NCI-H1105 (cell line): Measurements from ENCODE around the gene A3GALT2.

Experiments used
- DNase-seq: peaks from one replicate; lab custom pipeline; 2025; lab: John Stamatoyannopoulos, UW

The A3GALT2 gene

DNA sequence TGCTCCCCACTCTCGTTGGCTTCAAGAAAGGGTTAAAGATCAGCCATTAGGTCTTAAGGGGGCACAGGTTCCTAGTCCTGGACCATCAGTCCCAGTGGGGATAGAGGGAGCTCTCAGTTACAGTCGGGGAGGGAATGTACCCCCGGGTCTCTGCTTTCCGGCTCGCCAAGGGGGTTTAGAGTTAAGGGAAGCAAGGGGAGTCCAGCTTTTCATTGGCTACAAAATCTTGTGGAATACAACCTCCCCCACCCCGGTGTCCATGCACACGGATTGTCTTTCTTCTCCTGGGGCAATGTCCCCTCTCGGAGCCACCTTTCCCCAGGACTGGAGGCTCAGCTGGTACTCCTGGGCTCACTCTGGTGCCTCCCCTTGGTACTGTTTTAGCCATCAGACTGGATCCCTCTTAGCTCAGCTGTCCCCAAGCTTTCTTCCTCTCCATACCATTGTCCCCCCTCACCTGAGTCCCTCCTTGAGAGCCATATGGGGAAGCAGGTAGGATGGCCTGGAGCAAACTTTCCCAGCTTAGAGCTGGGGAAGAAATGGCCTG is at the start of gene A3GALT2:
A3GALT2 (minus strand) TSS at position 480 of the 547 bp plus-strand sequence; CDS start at position 480, 0 bp downstream.
- no peak for DNase-seq

DNA sequence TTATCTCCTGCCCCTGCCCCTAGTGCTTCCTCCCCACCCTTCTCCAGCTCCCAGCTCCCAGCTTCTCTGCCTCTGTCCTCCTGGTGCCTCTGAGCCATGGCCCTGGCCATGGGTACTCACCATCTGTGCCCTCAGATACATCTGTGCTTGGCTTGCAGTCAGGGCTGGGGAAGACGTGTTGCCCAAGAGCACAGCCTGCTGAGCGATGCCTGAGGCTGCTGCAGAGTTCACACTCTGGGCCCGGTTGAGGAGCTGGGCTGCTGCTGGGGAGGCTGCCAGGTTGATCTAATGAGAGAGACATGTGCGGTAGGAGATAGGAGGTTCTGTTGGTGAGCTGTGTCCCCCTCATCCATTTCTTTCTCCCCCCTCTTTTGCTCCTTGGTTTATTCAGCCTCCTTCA is 49.4 kb upstream of the A3GALT2 start:
- no peak for DNase-seq

DNA sequence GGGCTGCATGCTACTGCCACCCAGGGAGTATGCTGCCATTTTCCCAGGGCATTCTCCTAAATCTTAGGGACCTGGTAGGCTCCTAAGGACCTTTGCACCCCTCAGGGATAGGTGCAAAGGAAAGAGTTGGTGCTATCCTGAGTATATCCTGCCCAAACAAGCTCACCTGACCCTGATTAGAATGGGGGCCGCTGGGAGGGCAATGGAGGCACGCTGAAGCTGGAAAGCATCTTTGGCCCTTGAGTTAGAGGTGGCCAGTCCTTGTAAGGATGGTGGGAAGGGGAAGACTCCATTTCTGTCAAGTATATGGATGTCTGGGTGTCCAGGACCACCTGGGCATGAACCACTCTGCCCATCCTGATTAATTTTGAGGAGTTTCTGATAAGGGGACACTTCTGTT is 48.9 kb upstream of the A3GALT2 start:
- DNase-seq, result no peak

GRCh38 chr1:33369081-33369480 is 48.2 kb upstream of the A3GALT2 start:
- no peak for DNase-seq

GRCh38 chr1:33368431-33368830 is 47.5 kb upstream of the A3GALT2 start:
- DNase-seq, result no peak

GRCh38 chr1:33367485-33368405 is 46.8 kb upstream of the A3GALT2 start:
- DNase-seq, result peak; percentile 77

GRCh38 chr1:33366762-33367484 is 46.0 kb upstream of the A3GALT2 start:
- DNase-seq, result no peak

DNA sequence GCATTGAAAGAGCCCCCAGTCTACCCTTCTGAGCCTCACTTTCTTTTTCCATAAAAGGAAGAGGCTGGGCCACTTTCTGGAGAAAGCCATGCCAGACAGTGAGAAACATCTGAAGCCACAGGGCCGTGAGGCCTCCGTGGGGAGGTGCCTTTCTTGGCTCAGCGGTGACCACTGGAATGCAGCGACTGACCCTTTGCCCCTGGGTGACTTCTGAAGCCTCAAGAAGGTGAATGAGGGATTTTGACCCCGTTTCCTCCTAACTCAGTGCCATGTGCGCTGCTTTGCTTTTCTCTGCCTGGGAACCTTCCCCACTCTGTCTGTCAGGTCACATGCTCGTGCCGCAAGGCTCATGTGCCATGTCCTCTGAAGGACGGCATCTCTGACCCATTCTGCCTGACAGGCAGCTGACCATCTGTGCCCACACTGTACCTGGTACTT is 44.7 kb upstream of the A3GALT2 start:
- DNase-seq, result no peak

DNA sequence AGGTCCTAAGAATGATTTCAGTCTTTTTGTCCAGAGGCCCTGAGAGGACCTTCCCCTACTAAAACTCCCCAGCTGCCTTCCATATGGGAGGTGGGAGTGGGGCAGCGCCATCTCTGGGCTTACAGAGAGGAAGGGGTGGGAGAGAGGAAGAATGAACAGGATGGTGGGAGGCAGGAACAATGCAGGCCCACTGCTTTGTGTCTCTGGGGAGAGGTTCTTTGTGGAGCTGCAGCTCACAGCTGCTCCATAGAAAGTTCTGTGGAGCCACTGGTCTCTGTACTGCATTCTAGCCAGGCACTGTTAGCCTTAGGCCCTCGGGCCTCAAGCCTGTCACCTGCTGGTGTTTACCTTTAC is 43.6 kb upstream of the A3GALT2 start:
- DNase-seq, result no peak

GRCh38 chr1:33363470-33363861 is 42.6 kb upstream of the A3GALT2 start:
- DNase-seq, result no peak

- no peak for DNase-seq
Observed at GRCh38 chr1:33363021-33363420, 42.1 kb upstream of the A3GALT2 start.

- DNase-seq, result no peak
Observed at GRCh38 chr1:33361532-33362235, 40.8 kb upstream of the A3GALT2 start.

DNA sequence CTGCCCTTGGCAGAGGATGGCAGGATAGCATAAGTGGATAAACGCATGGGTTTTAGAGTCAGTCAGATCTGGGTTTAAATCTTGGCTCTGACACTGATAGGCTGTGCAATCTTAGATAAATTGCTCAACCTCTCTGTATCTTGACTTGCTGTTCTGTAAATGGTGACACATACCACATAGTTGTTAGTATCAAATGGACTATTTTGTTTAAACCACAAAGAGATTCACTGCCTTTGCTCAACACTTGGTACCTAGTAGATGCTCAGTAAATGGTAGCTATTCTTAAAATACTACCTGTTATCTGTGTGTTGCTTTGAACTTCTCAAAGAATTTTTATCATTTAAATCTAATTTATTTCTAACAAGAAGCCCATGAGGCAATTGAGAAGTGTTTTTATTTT is 39.5 kb upstream of the A3GALT2 start:
- no peak for DNase-seq

DNA sequence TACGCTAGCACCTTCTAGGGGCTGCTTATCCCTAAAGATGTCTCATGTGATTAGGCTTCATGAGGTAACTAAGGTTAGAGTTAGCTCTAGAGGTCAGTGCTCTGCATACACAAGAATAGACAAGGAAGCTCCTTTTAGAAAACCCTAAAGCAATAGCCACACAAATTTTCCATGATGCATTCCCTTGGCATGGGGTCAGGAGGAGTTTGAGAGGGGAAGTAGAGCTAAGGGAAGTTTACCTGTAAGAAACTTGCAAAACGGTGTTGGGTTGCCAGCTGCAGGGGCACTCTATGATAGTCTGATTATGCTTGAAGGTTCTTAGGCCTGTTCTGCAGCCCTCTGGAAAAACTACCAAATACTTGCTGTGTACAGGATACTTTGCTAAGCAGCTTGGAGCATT is 39.0 kb upstream of the A3GALT2 start:
- DNase-seq, result no peak

- DNase-seq, result no peak
Observed at GRCh38 chr1:33358795-33359503, 38.1 kb upstream of the A3GALT2 start.

- DNase-seq, result no peak
Observed at GRCh38 chr1:33358114-33358794, 37.4 kb upstream of the A3GALT2 start.

GRCh38 chr1:33357099-33357498 is 36.2 kb upstream of the A3GALT2 start:
- no peak for DNase-seq

- DNase-seq, result no peak
Observed at GRCh38 chr1:33354707-33355316, 33.9 kb upstream of the A3GALT2 start.

DNA sequence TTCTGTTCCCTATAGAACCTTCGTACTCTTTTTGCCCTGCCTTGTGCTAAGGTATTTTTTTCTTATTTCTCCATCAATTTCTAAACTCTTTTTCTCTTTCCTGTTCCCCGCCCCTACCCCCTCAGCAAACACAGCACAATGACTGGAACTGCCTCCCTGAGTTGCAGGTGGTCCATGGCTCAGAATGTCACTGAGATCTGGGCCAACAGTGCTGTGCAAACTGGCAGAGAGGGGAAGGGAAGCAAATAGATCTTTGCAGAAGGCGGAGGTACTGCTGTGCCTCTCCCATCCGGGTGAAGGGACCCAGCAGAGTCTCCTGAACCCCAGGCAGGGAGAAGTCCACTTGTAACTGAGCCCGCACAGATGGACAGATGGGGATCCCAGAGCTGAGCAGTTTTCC is 32.6 kb upstream of the A3GALT2 start:
- no peak for DNase-seq

DNA sequence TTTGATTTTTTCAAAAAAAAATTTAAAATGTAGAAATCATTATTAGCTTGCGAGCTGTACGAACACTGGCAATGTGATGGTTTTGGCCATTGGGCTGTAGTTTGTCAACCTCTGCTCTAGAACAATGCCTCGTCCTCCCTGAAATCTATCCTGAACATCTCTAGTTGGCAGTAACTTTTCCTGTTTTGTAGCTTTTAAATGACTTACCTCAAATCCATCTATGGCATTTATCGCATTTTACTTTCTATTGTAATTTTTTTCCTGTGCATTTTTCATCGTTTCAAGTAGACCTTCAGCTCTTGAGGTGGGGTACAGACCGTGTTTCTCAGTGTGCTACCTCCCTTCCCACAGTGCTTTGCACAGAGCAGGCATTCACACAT is 30.4 kb upstream of the A3GALT2 start:
- DNase-seq, result no peak
